ENCODE measurements around the gene HSH2D. TPM values are rescaled to one million over a fixed set of nuclear protein-coding genes. Genes with fewer than 3 reads are reported as not detected.

Gene HSH2D
- total RNA-seq, 4 donors from 2014 or later = 1.0 to 5.8 (median 1.6) TPM

- no peak for TF ChIP-seq CTCF (IDR thresholded peaks at IDR 0.05)
- ATAC-seq (ENCODE audit: low FRiP score) = no peak
- no peak for DNase-seq (ENCODE audit: low spot score)
Measured at GRCh38 chr19:16206046-16206605, 62.6 kb downstream of the HSH2D start.

GRCh38 chr19:16206637-16207036 is 63.2 kb downstream of the HSH2D start:
- ATAC-seq (ENCODE audit: low FRiP score) = no peak
- no peak for DNase-seq (ENCODE audit: low spot score)

GRCh38 chr19:16207063-16207462 is 63.6 kb downstream of the HSH2D start:
- DNase-seq (ENCODE audit: low spot score) (no peak), ATAC-seq (ENCODE audit: low FRiP score) (no peak)
- no peak for TF ChIP-seq CTCF (IDR thresholded peaks at IDR 0.05)

More at GRCh38 chr19:16206637-16207036, 63.2 kb downstream of the HSH2D start:
- no peak for TF ChIP-seq CTCF (IDR thresholded peaks at IDR 0.05)

DNA sequence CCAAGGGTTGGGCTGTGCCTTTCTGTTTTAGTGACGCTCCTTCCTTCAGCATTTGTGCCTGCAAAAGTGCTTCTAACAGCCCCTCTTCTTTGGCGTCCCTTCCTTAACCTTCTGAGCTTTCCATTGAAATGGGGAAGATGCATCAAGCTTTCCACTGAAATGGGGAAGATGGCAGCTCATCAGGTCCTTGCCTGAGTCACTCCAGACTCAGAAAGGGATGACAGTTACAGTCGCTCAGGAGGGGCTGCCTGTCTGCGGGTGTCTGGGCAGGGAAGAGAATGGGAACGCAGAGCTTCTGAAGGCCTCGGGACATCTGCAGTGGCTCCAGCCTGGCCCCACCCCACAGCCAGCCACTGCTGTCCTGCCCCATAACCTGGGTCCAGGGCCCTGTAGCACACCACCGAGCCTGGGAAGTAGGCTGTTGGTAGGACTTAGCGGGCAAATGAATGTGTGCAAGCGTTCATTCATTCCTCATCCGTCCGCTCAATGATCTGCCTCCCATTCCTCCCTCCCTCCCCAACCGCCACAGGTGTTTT is 64.1 kb downstream of the HSH2D start:
- no peak for TF ChIP-seq CTCF (IDR thresholded peaks at IDR 0.05)
- DNase-seq (ENCODE audit: low spot score) (no peak), ATAC-seq (ENCODE audit: low FRiP score) (no peak)

Small RNA genes within 50 kb of the gene (small RNA-seq; reads per million reads assigned to genes)
- not detected for gene RF00017

Other genes with a start within 250 kb of the HSH2D start
- gene CYP4F2, start 245.6 kb upstream of the HSH2D start, total RNA-seq = not detected
- 1 to 10 TPM in 1 of 4 donors, under 1 TPM in 2, not detected in 1; 0.09 to 1.4 (median 0.60) TPM for gene CYP4F11, start 209.2 kb upstream of the HSH2D start, total RNA-seq
- not detected for gene OR10H4, start 194.7 kb upstream of the HSH2D start, total RNA-seq
- 100 to 1,000 TPM; 293 to 486 (median 418) TPM for gene TPM4, start 67.2 kb upstream of the HSH2D start, total RNA-seq
- gene RAB8A, start 31.8 kb upstream of the HSH2D start, total RNA-seq = 10 to 100 TPM; 32.5 to 51.9 (median 40.0) TPM
- not detected for gene CIB3, start 29.8 kb downstream of the HSH2D start, total RNA-seq
- 100 to 1,000 TPM in 1 of 4 donors, 10 to 100 TPM in 3; 79.7 to 103 (median 90.2) TPM for gene FAM32A, start 41.7 kb downstream of the HSH2D start, total RNA-seq
- gene AP1M1, start 54.2 kb downstream of the HSH2D start, total RNA-seq = 100 to 1,000 TPM in 2 of 4 donors, 10 to 100 TPM in 2; 92.0 to 154 (median 111) TPM
- gene KLF2, start 181.1 kb downstream of the HSH2D start, total RNA-seq = 100 to 1,000 TPM in 2 of 4 donors, 10 to 100 TPM in 2; 61.1 to 160 (median 85.9) TPM

Data from omental fat pad (tissue), 4 donors.